KBM-7 (cell line): ENCODE data around the gene KDM3A.
"Not testable (repeated sequence)": the region's sequence is repeated elsewhere in the genome, so short reads cannot be mapped to it uniquely, and the experiment has no call there.

Source experiments
- DNase-seq: peaks from one replicate; pipeline ENCODE4 v3.0.0-alpha.2; 2015
- in situ Hi-C: fragments of 300-500 bp; cut with MboI; formaldehyde crosslinking; loops from 2 replicates; pipeline ENCODE4 v1.14.3; 2020; ENCODE audit warnings: low sequenced_read_pairs, low pct_unique_long_range_greater_than_20kb, mixed read lengths

KDM3A gene

DNA sequence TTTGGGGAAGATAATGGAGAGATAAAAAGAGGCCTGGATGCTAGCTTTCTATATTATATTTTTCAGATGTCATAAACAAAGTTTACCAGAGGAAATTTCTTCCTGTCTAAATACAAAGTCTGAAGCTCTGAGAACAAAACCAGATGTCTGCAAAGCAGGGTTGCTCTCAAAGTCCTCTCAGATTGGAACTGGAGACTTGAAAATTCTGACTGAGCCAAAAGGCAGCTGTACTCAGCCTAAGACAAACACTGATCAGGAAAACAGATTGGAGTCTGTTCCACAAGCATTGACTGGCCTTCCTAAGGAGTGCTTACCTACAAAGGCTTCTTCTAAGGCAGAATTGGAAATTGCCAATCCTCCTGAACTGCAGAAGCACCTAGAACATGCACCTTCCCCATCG, 25.1 kb downstream of the KDM3A start:
- in situ Hi-C loops = no loop called here

DNA sequence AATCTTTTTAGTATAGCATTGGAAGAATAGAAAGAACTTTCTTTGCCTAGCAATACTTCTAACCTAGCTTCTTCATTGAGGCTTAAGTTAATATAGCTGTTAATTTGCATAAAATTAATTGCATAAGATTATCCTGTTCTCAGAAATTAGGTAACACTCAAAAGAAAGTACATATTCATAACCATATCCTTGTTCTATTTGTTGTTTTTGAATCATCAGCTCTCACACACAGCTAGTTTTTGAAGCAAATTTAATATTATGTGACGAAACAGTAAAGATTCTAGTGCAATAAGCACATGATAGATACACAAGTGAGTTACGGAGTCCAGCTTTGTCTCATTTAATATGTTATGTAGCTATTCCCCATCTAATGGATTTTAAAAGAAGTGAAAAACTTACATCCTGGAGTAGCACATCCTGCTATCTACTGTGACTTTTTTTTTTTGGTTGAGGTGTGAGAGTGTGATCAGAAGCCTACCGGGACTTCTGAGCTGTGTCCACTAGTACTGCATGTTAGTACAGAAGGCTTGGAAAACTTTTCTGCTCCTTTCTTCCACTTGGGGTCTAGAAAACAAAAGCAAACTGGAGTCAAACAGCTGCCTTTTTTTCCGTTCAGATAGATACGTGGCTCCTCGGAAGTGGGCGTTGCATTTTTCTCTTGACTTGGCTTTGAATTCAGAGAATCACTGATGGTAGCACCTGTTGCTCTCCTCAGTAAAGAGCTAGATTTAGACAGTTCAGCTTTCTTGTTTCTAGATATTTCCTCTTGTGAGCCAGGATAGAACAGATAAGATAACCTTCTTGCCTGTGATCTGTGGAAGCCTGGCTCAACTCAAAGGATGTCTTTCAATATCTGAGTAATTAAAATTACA, 27.2 kb downstream of the KDM3A start:
- in situ Hi-C loops = no loop called here
- no peak for DNase-seq

More for the DNA sequence above, 25.1 kb downstream of the KDM3A start:
- DNase-seq = no peak

GRCh38 chr2:86470890-86471289, 29.7 kb downstream of the KDM3A start:
- in situ Hi-C loops = no loop called here
- DNase-seq = no peak

DNA sequence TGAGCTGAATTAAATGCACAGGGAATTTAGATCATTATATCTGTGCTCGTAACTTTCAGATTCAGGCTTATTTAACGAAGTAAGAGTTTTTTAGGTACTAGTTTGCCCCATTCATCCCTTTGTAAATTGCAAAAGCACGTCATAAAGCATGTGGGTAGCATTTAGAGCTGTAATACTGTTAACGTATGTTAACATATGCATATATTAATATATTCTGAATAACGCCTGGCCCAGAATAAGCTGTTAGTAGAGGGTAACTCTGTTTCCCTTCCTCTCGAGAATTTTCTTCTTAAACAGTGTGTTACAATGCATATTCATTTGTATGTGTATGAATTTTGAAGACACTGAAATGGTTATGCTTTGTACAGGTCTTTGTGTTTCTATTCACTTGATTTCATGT, 30.5 kb downstream of the KDM3A start:
- DNase-seq = no peak
- in situ Hi-C loops = no loop called here

- in situ Hi-C loops = no loop called here
- no peak for DNase-seq
These were observed 34.9 kb downstream of the KDM3A start for GRCh38 chr2:86476092-86476491.

- in situ Hi-C loops = no loop called here
- no peak for DNase-seq
These were observed 35.7 kb downstream of the KDM3A start for GRCh38 chr2:86476918-86477317.

GRCh38 chr2:86477349-86477748, 36.2 kb downstream of the KDM3A start:
- no peak for DNase-seq

GRCh38 chr2:86480105-86480504, 38.9 kb downstream of the KDM3A start:
- in situ Hi-C loops = no loop called here
- no peak for DNase-seq

More at GRCh38 chr2:86477349-86477748, 36.2 kb downstream of the KDM3A start:
- in situ Hi-C loops = no loop called here

DNA sequence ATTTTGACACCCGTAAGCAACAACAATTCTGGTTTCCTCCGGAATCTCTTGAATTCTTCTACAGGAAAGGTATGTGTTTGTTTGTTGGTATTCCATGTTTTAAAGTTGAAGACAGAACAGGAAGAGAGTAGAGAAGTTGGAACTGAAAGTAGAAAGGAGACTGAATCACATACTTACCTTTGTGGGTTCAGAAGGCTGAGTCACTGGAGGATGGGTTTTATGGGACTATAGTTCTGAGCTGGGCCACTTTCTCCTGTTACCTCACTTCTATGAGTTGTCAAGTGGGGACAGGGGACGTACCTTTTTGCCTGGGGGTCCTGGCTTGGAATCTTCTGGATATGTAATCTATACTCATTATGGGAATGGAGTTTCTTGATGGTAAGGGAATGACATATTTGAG, 40.9 kb downstream of the KDM3A start:
- DNase-seq = no peak
- in situ Hi-C loops = no loop called here

DNA sequence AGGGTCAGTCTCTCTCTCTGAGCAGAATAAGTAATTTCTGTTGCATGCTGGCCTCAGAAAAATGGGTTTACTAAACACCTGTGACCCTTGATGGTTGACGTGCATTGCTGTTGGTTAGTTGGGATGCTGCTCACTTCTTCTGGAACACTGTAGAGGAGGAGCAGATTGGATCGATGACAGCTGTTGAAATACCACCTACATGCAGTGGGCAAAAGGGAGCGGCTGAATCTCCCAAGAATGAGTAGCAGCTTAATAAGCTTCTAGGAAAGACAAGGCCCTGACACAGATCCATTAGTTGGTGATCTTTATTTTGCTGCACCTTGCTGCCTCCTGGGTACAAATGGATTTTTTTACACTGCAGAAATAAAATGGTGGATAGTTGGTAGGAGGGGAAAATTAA, 43.2 kb downstream of the KDM3A start:
- in situ Hi-C loops = no loop called here

GRCh38 chr2:86485103-86485502, 43.9 kb downstream of the KDM3A start:
- in situ Hi-C loops = no loop called here

More for the DNA sequence above, 43.2 kb downstream of the KDM3A start:
- no peak for DNase-seq

DNA sequence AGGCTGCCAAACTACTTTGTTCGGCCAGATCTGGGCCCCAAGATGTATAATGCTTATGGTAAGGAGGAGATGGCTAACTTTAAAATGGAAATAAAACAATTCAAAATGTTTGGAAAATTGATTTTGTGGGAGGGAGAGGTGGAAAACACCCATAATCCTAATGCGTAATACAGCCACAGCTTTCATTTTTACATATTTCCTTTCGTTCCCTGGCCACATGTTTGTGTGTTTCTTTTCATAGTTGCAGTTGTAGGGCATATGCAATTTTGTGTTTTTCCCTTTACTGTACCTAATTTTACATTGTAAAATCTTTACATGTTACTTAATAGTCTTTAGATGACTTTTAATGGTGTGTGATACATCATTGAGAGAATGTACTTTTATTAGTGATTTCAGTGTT, 44.6 kb downstream of the KDM3A start:
- in situ Hi-C loops = no loop called here
- no peak for DNase-seq

More at GRCh38 chr2:86485103-86485502, 43.9 kb downstream of the KDM3A start:
- DNase-seq = no peak

DNA sequence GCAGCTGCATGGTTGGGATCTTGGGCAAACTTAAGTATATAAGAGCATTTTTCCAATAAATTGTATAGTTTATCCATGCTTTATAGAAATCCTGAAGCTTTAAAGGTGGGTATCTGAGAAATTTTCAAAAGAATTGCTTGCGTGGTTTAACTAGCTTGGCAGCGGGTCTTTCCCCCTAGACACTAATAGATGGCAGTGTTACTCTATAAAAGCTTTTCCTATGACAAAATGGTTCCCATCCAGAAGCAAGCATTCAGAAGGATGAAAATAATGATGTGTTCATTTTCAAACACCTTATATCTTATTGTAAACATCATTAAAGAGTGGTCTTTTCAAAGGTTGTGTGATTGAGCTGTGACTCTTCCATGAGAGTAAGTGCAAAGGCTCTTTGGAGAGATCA, 45.9 kb downstream of the KDM3A start:
- in situ Hi-C loops = no loop called here
- no peak for DNase-seq

- no peak for DNase-seq
- in situ Hi-C loops = no loop called here
These were observed 47.5 kb downstream of the KDM3A start for GRCh38 chr2:86488561-86489250.

GRCh38 chr2:86489542-86489941, 48.4 kb downstream of the KDM3A start:
- no peak for DNase-seq
- in situ Hi-C loops = no loop called here

- in situ Hi-C loops = no loop called here
- DNase-seq = no peak
These were observed 49.1 kb downstream of the KDM3A start for GRCh38 chr2:86490245-86490644.

DNA sequence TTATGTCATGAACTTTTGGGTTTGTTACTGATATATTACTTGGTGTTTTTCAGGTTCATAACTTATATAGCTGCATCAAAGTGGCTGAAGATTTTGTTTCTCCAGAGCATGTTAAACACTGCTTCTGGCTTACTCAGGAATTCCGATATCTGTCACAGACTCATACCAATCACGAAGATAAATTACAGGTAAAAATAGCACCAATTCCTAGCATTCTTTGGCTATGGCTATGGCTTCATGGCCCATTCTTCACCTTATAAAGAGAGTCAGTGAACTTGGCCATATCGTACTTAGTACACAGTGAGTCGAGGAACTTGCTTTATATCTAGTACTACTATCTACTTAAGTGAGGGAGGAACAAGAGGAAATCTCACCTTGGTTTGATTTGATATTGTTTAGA, 49.9 kb downstream of the KDM3A start:
- DNase-seq = no peak
- in situ Hi-C loops = no loop called here

DNA sequence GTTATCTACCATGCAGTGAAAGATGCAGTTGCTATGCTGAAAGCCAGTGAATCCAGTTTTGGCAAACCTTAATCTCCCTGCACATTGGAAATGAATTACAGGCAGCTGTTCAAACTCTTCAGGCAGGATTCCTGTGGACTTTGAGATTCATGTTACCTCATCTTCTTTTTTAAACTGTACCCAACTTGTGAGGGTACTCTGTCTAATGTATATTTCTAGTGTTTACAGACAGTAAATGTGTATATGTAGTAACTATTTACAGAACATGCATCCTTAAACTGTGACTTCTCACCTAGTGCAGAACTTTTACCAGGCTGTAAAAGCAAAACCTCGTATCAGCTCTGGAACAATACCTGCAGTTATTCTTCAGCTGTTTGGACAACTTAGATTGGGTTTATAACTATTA, 50.9 kb downstream of the KDM3A start:
- in situ Hi-C loops = no loop called here
- DNase-seq = no peak

DNA sequence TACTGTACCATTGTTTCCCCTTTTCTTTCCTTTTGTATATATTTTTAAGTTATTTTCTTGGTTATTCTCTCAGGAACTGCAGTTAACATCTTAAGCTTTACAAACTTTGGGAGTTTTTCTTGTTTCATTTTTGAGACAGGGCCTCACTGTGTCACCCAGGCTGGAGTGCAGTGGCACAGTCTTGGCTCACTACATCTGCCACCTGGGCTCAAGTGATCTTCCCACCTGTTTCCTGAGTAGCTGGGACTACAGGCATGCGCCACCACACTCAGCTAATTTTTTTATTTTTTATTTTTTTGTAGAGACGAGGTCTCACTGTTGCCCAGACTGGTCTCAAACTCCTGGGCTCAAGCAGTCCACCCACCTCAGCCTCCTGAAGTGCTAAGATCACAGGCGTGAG, 55.2 kb downstream of the KDM3A start:
- in situ Hi-C loops, DNase-seq: not testable (repeated sequence)

GRCh38 chr2:86498468-86499260, 57.5 kb downstream of the KDM3A start:
- no peak for DNase-seq
- in situ Hi-C loops = no loop called here
